ENCODE measurements around the gene TMEM31.
"Not testable (repeated sequence)": the region's sequence is repeated elsewhere in the genome, so short reads cannot be mapped to it uniquely, and the experiment has no call there.

Gene TMEM31

DNA sequence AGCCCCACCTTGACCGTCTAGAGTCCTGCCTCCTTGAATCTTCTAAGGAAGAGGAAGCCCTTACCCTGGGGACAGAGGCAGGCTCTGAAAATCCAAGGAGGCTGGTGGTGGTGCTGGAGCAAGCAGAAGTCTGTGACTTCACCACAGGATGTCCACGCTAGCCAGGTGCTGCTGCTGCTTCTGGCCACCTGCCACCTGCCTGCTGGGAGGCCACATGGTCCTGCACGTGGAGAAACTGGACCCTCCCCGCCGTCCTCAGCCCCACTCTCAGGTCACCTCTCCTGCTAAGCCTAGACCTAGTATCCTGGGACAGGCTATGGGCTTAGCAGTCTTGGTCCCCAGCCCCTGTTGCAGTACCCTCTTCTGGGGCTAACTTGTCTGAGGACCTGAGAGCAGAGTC is 15.8 kb downstream of the TMEM31 start:
- DNase-seq (ENCODE audit: low spot score): no peak

- no peak for DNase-seq (ENCODE audit: low spot score)
Observed at GRCh38 chrX:103727115-103727514, 16.4 kb downstream of the TMEM31 start.

- DNase-seq (ENCODE audit: low spot score): no peak
Observed at GRCh38 chrX:103729015-103729414, 18.3 kb downstream of the TMEM31 start.

GRCh38 chrX:103730147-103730795 is 19.6 kb downstream of the TMEM31 start:
- no peak for DNase-seq (ENCODE audit: low spot score)

- no peak for DNase-seq (ENCODE audit: low spot score)
Observed at GRCh38 chrX:103730796-103731493, 20.2 kb downstream of the TMEM31 start.

GRCh38 chrX:103733017-103733416 is 22.3 kb downstream of the TMEM31 start:
- no peak for DNase-seq (ENCODE audit: low spot score)

DNA sequence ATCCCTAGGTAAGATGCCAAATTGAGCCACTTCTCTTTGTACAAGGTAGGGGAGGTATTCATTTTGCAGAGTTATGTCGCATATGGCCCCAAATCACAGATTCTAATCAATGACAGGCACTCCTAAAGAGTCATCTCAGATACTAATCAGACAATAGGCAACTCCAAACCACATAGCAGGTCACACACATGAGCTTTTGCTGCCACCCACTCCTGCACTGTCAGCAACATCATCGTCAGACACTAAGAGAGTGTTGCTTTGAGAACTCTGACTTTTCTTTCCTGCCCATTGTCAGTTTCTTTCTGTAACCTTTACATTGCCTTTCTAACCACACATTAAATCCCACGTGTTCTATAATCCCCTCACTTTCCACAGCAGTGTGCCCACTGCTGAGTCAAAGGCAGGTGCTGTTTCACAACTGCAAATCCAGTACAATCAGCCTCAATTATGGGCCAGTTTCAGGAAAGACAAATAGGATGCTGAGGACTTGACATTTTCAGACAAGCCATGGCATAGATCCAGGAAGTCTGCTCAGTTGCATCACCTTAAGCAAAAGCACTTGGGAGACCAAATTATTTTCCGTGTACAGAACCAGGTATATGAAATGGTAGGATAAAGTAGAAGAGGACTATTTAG is 23.5 kb downstream of the TMEM31 start:
- DNase-seq (ENCODE audit: low spot score): no peak

GRCh38 chrX:103737696-103738095 is 27.0 kb downstream of the TMEM31 start:
- DNase-seq (ENCODE audit: low spot score): no peak

- DNase-seq (ENCODE audit: low spot score): no peak
Observed at GRCh38 chrX:103739421-103739820, 28.7 kb downstream of the TMEM31 start.

- no peak for DNase-seq (ENCODE audit: low spot score)
Observed at GRCh38 chrX:103741879-103742278, 31.2 kb downstream of the TMEM31 start.

GRCh38 chrX:103742339-103742738 is 31.6 kb downstream of the TMEM31 start:
- DNase-seq (ENCODE audit: low spot score): no peak

- no peak for DNase-seq (ENCODE audit: low spot score)
Observed at GRCh38 chrX:103747163-103747562, 36.5 kb downstream of the TMEM31 start.

GRCh38 chrX:103754401-103754800 is 43.7 kb downstream of the TMEM31 start:
- DNase-seq (ENCODE audit: low spot score): no peak

DNA sequence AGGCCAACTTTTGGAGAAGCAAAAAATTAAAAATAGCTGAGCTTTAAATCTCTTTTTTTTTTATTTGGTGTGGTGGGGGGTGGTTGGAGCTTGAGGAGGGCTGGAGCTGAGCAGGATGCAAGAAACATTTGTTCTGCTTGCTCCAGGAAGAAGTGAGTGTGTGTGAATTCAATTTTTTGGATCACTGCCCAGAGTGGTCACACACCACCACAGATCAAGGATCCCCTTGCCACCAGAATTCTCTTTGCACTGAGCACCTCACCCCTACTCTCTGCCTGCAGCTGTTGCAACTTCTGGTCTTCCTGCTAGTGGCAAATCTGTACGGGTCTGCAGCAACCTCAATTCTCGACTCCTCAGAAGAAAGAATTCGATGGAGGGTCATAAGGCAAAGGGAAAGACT is 46.0 kb downstream of the TMEM31 start:
- no peak for DNase-seq (ENCODE audit: low spot score)

GRCh38 chrX:103758555-103758954 is 47.8 kb downstream of the TMEM31 start:
- DNase-seq (ENCODE audit: low spot score): no peak

DNA sequence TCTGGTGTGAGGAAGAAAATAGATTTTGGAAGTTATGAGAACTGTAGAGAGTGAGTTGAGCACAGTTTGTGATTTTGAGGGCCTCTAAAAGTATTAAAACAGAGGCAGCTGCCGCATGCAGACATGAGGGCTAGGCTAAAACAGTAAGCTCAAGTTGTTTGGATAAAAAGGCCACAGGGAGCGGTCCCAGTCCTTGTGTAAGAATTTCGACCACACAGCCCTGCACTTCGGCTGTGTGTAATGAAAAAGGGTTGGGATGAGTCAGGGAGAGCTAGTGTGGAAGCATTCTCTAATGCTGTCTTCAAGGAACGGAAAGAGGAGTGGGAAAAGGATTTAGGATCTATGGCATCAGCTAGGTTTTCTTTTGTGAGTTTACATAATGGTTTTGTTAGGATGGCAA is 52.8 kb downstream of the TMEM31 start:
- DNase-seq (ENCODE audit: low spot score): not testable (repeated sequence)

Measured in HuH-7 (cell line).